ENCODE measurements around the gene KRT84.

The KRT84 gene

DNA sequence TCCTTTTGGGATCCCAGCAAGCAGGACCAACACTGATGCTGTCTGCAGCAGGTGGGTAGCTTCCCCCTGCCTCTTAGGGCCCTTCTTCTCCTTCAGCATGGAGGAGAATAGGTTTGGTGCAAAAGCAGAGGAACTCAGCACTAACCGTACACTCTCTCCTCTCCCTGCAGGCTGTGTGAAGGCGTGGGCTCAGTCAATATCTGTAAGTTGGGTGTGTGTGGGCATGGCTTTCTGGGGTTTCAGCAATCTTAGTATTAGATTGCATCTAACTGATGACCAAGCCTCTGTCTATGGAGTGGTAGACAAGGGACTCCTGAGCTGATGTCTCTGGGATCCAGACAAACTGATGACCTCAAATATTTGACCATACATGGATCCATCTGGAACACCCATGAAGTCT is 32.5 kb downstream of the KRT84 start:
- H3K4me3 ChIP-seq (ENCODE audit: low read depth, low read length): no peak overlapping the region
- TF ChIP-seq, protein P1, sequence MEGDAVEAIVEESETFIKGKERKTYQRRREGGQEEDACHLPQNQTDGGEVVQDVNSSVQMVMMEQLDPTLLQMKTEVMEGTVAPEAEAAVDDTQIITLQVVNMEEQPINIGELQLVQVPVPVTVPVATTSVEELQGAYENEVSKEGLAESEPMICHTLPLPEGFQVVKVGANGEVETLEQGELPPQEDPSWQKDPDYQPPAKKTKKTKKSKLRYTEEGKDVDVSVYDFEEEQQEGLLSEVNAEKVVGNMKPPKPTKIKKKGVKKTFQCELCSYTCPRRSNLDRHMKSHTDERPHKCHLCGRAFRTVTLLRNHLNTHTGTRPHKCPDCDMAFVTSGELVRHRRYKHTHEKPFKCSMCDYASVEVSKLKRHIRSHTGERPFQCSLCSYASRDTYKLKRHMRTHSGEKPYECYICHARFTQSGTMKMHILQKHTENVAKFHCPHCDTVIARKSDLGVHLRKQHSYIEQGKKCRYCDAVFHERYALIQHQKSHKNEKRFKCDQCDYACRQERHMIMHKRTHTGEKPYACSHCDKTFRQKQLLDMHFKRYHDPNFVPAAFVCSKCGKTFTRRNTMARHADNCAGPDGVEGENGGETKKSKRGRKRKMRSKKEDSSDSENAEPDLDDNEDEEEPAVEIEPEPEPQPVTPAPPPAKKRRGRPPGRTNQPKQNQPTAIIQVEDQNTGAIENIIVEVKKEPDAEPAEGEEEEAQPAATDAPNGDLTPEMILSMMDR (IDR thresholded peaks at IDR 0.05; ENCODE audit: control insufficient read depth, extremely low read depth, insufficient read depth): no peak
- DNase-seq (ENCODE audit: low read depth): no peak

- TF ChIP-seq, protein P1 (IDR thresholded peaks at IDR 0.05; ENCODE audit: control insufficient read depth, extremely low read depth, insufficient read depth): no peak
- H3K4me3 ChIP-seq (ENCODE audit: low read depth, low read length): no peak overlapping the region
- peak; percentile 37 for DNase-seq (ENCODE audit: low read depth)
Observed at GRCh38 chr12:52351196-52352059, 34.0 kb downstream of the KRT84 start.

GRCh38 chr12:52350786-52351185 is 34.7 kb downstream of the KRT84 start:
- no peak overlapping the region for H3K4me3 ChIP-seq (ENCODE audit: low read depth, low read length)
- no peak for DNase-seq (ENCODE audit: low read depth)
- TF ChIP-seq, protein P1 (IDR thresholded peaks at IDR 0.05; ENCODE audit: control insufficient read depth, extremely low read depth, insufficient read depth): no peak

DNA sequence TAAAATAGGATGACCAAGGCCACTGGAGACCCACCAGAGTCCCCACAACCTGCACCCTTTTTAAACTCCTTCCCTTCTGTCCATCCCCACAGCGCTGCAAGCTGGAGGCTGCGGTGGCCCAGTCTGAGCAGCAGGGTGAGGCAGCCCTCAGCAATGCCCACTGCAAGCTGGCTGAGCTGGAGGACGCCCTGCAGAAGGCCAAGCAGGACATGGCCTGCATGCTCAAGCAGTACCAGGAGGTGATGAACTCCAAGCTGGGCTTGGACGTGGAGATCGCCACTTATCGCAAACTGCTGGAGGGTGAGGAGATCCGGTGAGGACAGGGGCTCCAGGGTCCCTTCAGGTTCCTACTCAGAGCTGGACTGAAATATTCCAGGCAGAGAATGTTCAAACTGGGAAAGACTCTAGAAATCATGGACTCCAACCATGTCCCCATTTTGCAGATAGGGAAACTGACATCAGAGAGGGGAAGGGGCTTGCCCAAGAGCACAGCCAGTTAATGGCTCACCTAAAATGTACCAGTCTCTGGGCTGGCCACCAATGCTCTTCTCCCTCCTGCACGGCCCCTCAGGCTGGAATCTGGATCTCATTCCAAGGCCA is 35.3 kb downstream of the KRT84 start:
- DNase-seq (ENCODE audit: low read depth): no peak
- TF ChIP-seq, protein P1 (IDR thresholded peaks at IDR 0.05; ENCODE audit: control insufficient read depth, extremely low read depth, insufficient read depth): no peak

DNA sequence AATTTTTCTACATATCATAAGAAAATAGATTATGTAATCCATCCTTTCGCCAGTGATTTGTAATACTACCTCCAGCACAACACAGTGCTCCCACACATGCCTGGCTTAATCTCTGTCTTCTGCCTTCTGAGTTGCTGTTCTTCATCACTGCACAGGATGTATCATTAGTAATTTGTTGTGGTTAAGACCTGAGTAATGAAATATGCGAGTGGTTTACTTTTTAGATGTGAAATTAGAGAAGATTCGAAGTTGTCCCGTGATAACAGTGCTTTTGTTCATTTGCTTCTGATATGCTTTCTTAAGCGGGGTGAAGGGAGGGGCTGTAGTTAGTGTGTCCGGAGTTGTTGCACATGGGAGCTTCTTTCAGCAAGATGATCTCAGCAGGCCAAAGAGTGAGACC is 36.3 kb downstream of the KRT84 start:
- no peak overlapping the region for H3K4me3 ChIP-seq (ENCODE audit: low read depth, low read length)
- DNase-seq (ENCODE audit: low read depth): no peak
- TF ChIP-seq, protein P1 (IDR thresholded peaks at IDR 0.05; ENCODE audit: control insufficient read depth, extremely low read depth, insufficient read depth): no peak

More for the DNA sequence above, 35.3 kb downstream of the KRT84 start:
- no peak overlapping the region for H3K4me3 ChIP-seq (ENCODE audit: low read depth, low read length)

DNA sequence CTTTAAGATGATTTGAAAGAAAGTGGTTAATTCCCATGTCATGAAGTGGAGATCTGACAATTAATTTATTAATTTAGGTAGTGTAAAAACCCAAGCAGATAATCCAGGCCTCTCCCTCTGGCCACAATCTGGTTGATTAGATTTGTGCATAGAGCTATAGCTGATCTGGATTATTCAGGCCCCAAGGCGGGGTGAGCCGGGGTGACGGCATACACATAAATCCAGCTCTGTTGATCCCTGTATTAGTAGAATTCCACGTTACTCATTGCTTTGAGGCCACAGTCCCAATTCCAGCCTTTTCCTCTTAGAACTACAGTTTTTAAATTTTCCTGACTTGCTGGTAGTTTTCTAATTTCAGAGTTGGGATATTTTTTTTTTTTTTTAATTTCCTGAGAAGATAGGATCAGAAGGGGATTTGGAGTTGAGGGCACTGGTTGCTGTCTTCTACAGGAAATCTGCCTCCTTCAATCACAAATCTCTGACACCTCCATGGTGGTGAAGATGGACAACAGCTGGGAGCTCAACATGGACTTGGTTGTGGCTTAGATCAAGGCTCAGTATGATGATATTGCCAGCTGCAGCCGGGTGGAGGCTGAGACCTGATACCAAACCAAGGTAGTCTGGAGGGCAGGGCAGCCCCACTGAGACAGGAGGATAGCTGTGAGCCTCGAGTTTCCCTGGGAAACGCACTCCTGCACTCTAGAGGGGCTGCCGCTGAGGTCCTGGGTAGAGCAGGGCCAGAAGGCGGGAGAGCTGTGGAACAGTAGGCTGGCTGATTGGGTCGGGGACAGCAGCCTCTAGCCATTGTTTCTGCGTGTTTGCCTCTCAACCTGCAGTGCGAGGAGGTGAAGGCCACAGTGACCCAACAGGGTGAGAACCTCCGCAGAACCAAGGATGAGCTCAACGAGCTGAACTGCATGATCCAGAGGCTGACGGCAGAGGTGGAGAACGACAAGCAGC is 37.6 kb downstream of the KRT84 start:
- no peak overlapping the region for H3K4me3 ChIP-seq (ENCODE audit: low read depth, low read length)
- no peak for DNase-seq (ENCODE audit: low read depth)
- TF ChIP-seq, protein P1 (IDR thresholded peaks at IDR 0.05; ENCODE audit: control insufficient read depth, extremely low read depth, insufficient read depth): no peak

Measured in LNCaP clone FGC (cell line).